GM21526 (cell line): ENCODE measurements around the gene SHANK3.

Source experiments
- ATAC-seq: cut with Tn5 transposase; IDR thresholded peaks from one replicate; pipeline ENCODE4 v1.9.1; 2021; ENCODE audit warnings: moderate library complexity; ENCODE audit not compliant: unreplicated experiment, low FRiP score

The SHANK3 gene

DNA sequence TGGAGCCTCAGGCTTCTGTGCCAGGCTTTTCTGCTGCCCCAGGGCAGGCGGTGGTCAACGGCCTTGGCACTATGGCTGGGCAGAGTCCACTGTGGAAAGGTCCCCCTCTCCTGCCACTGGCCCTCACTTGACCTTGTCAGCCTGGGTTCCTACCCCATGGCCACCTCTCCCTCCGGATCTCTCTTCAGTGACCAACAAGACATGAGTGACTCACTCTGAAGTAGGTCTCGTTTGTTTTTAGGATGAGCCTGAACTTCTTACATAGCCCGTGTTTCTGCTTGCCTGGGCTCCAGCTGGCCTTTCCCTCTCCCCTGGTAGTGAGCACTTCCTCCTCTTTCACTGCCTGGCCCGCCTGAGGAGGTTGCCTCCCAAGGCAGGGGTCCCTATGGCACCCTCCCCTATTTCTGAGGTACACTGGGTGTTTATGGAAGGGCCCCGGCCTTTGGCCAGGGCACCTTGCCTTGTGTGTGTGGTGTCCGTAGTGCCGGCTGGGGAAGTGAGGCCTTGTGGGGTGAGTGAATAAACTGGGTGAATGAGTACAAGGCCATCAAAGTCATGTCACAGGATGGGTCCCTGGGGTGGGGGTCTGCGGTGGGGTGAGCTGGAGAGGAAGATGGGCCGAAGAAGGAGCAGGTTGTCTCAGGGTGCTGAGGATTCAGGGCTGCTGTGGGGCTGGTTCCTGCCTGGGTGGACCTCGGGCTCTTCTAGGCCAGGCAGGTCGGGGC lies 5.0 kb downstream of the SHANK3 start:
- no peak for ATAC-seq

GRCh38 chr22:50678218-50678650 lies 5.6 kb downstream of the SHANK3 start:
- no peak for ATAC-seq

GRCh38 chr22:50678651-50679521 lies 6.3 kb downstream of the SHANK3 start:
- no peak for ATAC-seq

- no peak for ATAC-seq
Measured at GRCh38 chr22:50683086-50683993, 10.7 kb downstream of the SHANK3 start.

- no peak for ATAC-seq
Measured at GRCh38 chr22:50683994-50684371, 11.4 kb downstream of the SHANK3 start.

GRCh38 chr22:50684501-50684900 lies 11.9 kb downstream of the SHANK3 start:
- no peak for ATAC-seq

- ATAC-seq = no peak
Measured at GRCh38 chr22:50684986-50685385, 12.4 kb downstream of the SHANK3 start.

DNA sequence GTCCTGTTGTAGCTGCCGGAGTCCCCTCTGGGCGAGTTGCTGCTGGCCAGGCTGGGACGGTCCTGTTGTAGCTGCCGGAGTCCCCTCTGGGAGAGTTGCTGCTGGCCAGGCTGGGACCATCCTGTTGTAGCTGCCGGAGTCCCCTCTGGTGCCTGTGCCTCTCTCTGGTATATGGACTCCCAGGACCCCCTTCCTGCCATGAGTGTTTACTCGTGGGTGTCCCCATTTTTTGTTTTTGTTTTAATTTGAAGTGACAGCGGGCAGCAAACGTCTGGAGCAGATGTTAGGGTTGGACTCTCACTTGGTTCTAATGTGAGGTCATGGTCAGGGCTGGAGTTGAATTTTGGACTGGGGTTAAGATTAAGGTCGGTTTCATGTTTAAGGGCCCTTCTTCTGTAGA lies 14.2 kb downstream of the SHANK3 start:
- ATAC-seq = no peak

- ATAC-seq = no peak
Measured at GRCh38 chr22:50687829-50688228, 15.2 kb downstream of the SHANK3 start.

GRCh38 chr22:50688448-50688847 lies 15.8 kb downstream of the SHANK3 start:
- no peak for ATAC-seq

- no peak for ATAC-seq
Measured at GRCh38 chr22:50691521-50691920, 18.9 kb downstream of the SHANK3 start.

- no peak for ATAC-seq
Measured at GRCh38 chr22:50693462-50693861, 20.8 kb downstream of the SHANK3 start.

DNA sequence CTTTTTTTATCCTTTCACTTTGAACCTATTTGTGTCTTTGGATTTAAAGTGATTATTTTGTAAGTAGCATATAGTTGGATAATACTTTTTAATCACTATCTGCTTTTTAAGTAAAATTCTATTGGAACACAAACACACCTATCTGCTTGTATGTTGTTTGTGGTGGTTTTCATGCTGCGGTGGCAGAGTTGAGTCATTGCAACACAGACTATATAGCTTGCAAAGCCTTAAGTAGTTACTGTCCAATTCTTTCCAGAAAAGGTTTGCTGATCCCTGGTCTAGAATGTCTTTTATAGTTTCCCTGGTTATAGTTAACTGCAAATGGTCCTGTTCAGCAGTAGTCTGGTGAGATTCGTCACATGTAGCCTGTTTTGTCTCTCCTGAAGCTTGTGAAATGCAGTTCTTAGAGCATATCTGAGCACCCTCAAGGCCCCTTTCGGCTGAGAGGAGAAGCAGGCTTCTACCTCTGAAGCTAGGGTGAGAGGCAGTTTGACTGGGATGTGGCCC lies 21.5 kb downstream of the SHANK3 start:
- no peak for ATAC-seq

- no peak for ATAC-seq
Measured at GRCh38 chr22:50694766-50695420, 22.3 kb downstream of the SHANK3 start.

DNA sequence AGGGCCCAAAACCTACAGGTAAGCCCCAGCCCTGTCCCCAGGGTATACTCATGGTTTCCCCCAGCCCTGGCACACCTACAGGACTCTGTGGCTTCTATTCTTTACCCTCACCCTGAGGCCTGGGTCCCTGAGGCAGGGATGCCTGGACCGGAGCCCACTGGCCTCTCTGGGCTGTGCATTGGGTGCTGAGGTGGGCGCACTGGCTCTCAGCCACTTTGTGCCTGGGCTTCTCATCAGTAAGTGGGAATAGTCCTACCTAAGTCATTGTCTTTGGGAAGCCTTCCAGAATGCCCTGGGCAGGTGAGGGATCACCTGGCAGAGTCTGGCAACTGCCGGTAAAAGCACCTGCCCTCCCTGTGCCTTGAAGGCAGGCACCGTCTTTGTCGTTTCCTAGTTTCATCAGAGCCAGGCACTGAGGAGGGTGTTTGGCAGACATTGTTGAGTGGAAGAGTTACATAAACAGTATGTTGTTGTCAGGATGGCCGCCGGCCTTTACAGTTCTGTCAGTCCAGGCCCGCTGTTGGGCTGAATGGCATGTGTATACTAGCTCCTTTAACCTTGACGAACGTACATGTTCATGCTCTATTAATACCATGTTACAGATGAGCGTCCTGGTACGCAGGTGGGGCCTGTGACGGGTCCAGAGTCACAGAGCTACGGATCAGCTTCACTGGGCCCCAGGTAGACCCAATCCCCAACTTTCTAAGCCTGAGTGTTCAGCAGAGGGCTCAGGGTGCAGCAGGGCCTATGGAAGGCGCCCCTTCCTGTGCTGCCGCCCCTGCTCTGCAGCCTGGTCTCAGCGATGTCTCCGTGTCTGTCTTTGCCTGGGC lies 23.0 kb downstream of the SHANK3 start:
- no peak for ATAC-seq

GRCh38 chr22:50696251-50696798 lies 23.7 kb downstream of the SHANK3 start:
- no peak for ATAC-seq

GRCh38 chr22:50696799-50697561 lies 24.4 kb downstream of the SHANK3 start:
- ATAC-seq = no peak
